Lung (tissue), 12 donors: ENCODE measurements around the gene CLDN10. TPM values are rescaled to one million over a fixed set of nuclear protein-coding genes. Genes with fewer than 3 reads are reported as not detected.

ENCODE experiments used
- ATAC-seq: fragments of 200-7000 bp; cut with Tn5 transposase; one replicate; pipeline ENCODE4 v1.9.1; 2020; ENCODE audit warnings: moderate number of reproducible peaks; ENCODE audit not compliant: insufficient read depth, low FRiP score
- DNase-seq, 3 donors: peaks; one replicate each; pipeline ENCODE4 v3.0.0-alpha.2; 2013 to 2017
- H3K27ac ChIP-seq, 2 donors: one replicate each; pipeline ENCODE4 v1.5.1; 2013; ENCODE audit warnings: mild to moderate bottlenecking in 2 of 2, moderate library complexity in 2 of 2, control low read depth in 1 of 2, inconsistent platforms in 1 of 2, low read depth in 1 of 2, low read length in 1 of 2
- H3K27me3 ChIP-seq, 3 donors: one replicate each; pipeline ENCODE4 v1.5.1; 2013; ENCODE audit warnings: low read length in 2 of 3; ENCODE audit not compliant: control insufficient read depth in 3 of 3, insufficient read depth in 3 of 3
- H3K36me3 ChIP-seq, 4 donors: one replicate each; pipeline ENCODE4 v1.5.1; 2013; ENCODE audit warnings: low read length in 4 of 4, mild to moderate bottlenecking in 1 of 4, moderate library complexity in 1 of 4; ENCODE audit not compliant: control insufficient read depth in 4 of 4, insufficient read depth in 4 of 4
- H3K4me1 ChIP-seq, 5 donors: one replicate each; pipeline ENCODE4 v1.5.1; 2013; ENCODE audit warnings: low read length in 5 of 5, mild to moderate bottlenecking in 2 of 5, moderate library complexity in 1 of 5; ENCODE audit not compliant: control insufficient read depth in 5 of 5, insufficient read depth in 5 of 5
- H3K4me3 ChIP-seq: one replicate; pipeline ENCODE4 v1.5.1; 2013; ENCODE audit warnings: mild to moderate bottlenecking, control low read depth, moderate library complexity
- H3K9ac ChIP-seq, 2 donors: one replicate each; pipeline ENCODE4 v1.5.1; 2013; ENCODE audit warnings: low read length in 2 of 2, control low read depth in 1 of 2; ENCODE audit not compliant: insufficient read depth in 1 of 2
- H3K9me3 ChIP-seq, 4 donors: one replicate each; pipeline ENCODE4 v1.5.1; 2013; ENCODE audit warnings: low read length in 3 of 4, mild to moderate bottlenecking in 1 of 4, moderate library complexity in 1 of 4; ENCODE audit not compliant: control insufficient read depth in 4 of 4, insufficient read depth in 3 of 4
- CTCF ChIP-seq: IDR thresholded peaks from 2 replicates; pipeline ENCODE4 v1.5.1; 2012; ENCODE audit warnings: mild to moderate bottlenecking; ENCODE audit errors: control extremely low read depth, extremely low read depth
- WGBS, 2 donors: extraction: QIAGEN DNeasy Blood & Tissue Kit; methylation state at CpG; one replicate each; pipeline ENCODE4 v1.1.7; 2013; 5-methylcytosine and 5-hydroxymethylcytosine counted together
- polyA plus RNA-seq, 2 donors: library from polyadenylated mRNA; stranded (reverse); fragments of 200-250 nt; gene quantifications; one replicate each; pipeline ENCODE4 v1.2.1, GENCODE V29; 2013
- total RNA-seq, 2 donors: library from RNA; depleted of rRNA in 1 of 2; stranded (reverse); fragments of >200 nt in 1 of 2; gene quantifications; one replicate each; pipeline ENCODE4 v1.2.1, GENCODE V29; 2014 to 2021
- donor health status: control.
- donor health status: control.
- donor health status: Bipolar disorder and iron deficiency.
- donor health status: healthy.
- donor health status: DM: yes; HTN: yes; CAD: no.

Gene CLDN10
- total and polyA plus RNA-seq, 4 donors: 3.0 to 14.5 (median 4.6) TPM

GRCh38 chr13:95593462-95593861 is 40.9 kb downstream of the CLDN10 start:
- 59 to 76% methylated on average over 1 of the region's 1 CpG for WGBS, 2 donors
- Histone ChIP-seq H3K9ac (no peak overlapping the region), H3K4me1 (no peaks in the 10 kb centered on the region), H3K36me3 (peaks cover 0 to 28% (median 9%) of the 10 kb centered on the region in 4 donors), H3K9me3 (no peaks in the 10 kb centered on the region), H3K27ac (no peak overlapping the region), H3K27me3 (no peaks in the 10 kb centered on the region), H3K4me3 (no peak overlapping the region)
- ATAC-seq: no peak
- no peak for TF ChIP-seq CTCF
- no peak for DNase-seq

GRCh38 chr13:95596701-95597100 is 44.2 kb downstream of the CLDN10 start:
- peaks cover 0 to 15% (median 7%) of the 10 kb centered on the region in 4 donors for H3K36me3 ChIP-seq
- no peak overlapping the region for H3K9ac ChIP-seq
- no peak overlapping the region for H3K4me3 ChIP-seq
- ATAC-seq: no peak
- no peaks in the 10 kb centered on the region for H3K27me3 ChIP-seq
- no peak overlapping the region for H3K27ac ChIP-seq
- DNase-seq: no peak
- no peak for TF ChIP-seq CTCF
- H3K4me1 ChIP-seq: no peaks in the 10 kb centered on the region
- H3K9me3 ChIP-seq: no peaks in the 10 kb centered on the region
- WGBS, 2 donors: 87 to 91% methylated on average over 1 of the region's 1 CpG

- Histone ChIP-seq H3K36me3 (peaks cover 0 to 21% (median 8%) of the 10 kb centered on the region in 4 donors), H3K4me1 (no peaks in the 10 kb centered on the region), H3K4me3 (no peak overlapping the region), H3K9ac (no peak overlapping the region), H3K27ac (no peak overlapping the region), H3K9me3 (no peaks in the 10 kb centered on the region), H3K27me3 (no peaks in the 10 kb centered on the region)
- TF ChIP-seq CTCF: no peak
- DNase-seq: no peak
- WGBS, 2 donors: 66 to 72% methylated on average over 2 of the region's 2 CpGs
- no peak for ATAC-seq
These were observed 48.7 kb downstream of the CLDN10 start for GRCh38 chr13:95601216-95601615.

GRCh38 chr13:95601906-95602305 is 49.4 kb downstream of the CLDN10 start:
- Histone ChIP-seq H3K9ac (no peak overlapping the region), H3K9me3 (no peaks in the 10 kb centered on the region), H3K4me3 (no peak overlapping the region), H3K27me3 (no peaks in the 10 kb centered on the region), H3K4me1 (no peaks in the 10 kb centered on the region), H3K36me3 (peaks cover 0 to 25% (median 10%) of the 10 kb centered on the region in 4 donors), H3K27ac (no peak overlapping the region)
- DNase-seq (no peak), ATAC-seq (no peak)
- 88 to 93% methylated on average over 6 of the region's 6 CpGs for WGBS, 2 donors
- no peak for TF ChIP-seq CTCF
